ENCODE results near the gene OXCT2. TPM values are rescaled to one million over a fixed set of nuclear protein-coding genes. Genes with fewer than 3 reads are reported as not detected.

OXCT2 gene
- total RNA-seq, 1 donor from 2014 or later, result 0.43 TPM

DNA sequence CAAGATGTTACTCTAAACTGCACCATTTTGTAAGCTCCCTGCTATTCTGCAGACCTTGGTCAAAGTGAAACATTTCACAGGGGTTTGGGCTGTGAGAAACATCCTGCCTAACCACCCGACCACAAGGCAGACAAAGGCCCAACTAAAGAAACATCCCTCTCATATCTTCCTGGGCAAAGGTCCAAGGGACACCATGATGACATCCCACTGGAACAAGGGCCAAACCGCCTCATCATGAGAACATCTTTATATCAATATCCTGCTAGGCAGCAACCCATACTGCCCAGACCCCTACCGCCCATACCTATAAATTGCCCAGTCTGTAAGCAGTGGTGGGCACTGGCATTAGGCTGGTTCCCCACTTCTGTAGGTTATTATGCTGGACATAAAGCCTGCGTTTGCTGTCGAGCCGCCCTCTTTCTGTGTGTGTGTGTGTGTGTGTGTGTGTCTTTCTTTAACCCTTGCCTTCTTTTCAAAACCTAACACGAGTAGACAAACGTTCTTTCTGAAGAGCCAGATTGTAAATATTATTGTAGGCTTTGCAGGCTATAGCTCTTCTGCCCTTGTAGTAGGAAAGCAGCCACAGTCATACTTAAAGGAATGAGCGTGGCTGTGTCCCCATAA lies 33.5 kb downstream of the OXCT2 start:
- intact Hi-C loops (cut with DNase I), result no loop called here
- no peak for DNase-seq
- H3K36me3 ChIP-seq, result peaks cover 23% of the 10 kb centered on the region
- H3K4me3 ChIP-seq, result no peak overlapping the region
- no peak overlapping the region for H3K27ac ChIP-seq
- no peak for TF ChIP-seq CTCF (IDR thresholded peaks at IDR 0.05)
- peaks cover 29% of the 10 kb centered on the region for H3K27me3 ChIP-seq
- H3K9me3 ChIP-seq, result no peaks in the 10 kb centered on the region
- peaks cover 12% of the 10 kb centered on the region for H3K4me1 ChIP-seq
- ATAC-seq, result no peak

GRCh38 chr1:39735731-39736130 lies 35.4 kb downstream of the OXCT2 start:
- peaks cover 12% of the 10 kb centered on the region for H3K4me1 ChIP-seq
- H3K9me3 ChIP-seq, result no peaks in the 10 kb centered on the region
- H3K27me3 ChIP-seq, result peaks cover 29% of the 10 kb centered on the region
- ATAC-seq (no peak), DNase-seq (no peak)
- no peak overlapping the region for H3K4me3 ChIP-seq
- no peak for TF ChIP-seq CTCF (IDR thresholded peaks at IDR 0.05)
- H3K36me3 ChIP-seq, result peaks cover 6% of the 10 kb centered on the region
- no peak overlapping the region for H3K27ac ChIP-seq
- intact Hi-C loops (cut with DNase I), result no loop called here

- no peak for ATAC-seq
- intact Hi-C loops (cut with DNase I), result no loop called here
- peaks cover 35% of the 10 kb centered on the region for H3K27me3 ChIP-seq
Measured at GRCh38 chr1:39733161-39733560, 38.0 kb downstream of the OXCT2 start.

DNA sequence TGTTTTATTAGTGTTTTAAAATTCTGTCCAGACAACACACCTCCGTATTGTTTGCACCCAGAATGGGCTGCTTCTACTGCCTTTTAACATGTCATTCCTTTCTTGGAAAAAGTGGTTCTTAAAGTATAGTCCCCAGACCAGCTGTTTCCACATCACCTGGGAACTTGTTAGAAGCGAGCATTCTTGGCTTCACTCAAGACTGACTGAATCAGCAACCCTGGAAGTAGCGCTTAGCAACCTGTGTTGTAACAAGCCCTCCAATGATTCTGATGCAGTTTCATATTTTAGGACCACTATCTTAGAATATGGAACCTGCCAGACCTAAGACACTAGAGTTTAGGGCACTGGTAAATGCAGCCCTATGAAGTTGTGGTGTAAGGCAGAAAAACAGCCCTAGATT lies 38.4 kb downstream of the OXCT2 start:
- ATAC-seq, result no peak
- TF ChIP-seq CTCF (IDR thresholded peaks at IDR 0.05), result no peak

More at GRCh38 chr1:39733161-39733560, 38.0 kb downstream of the OXCT2 start:
- TF ChIP-seq CTCF (IDR thresholded peaks at IDR 0.05), result no peak
- no peak for DNase-seq
- Histone ChIP-seq H3K9me3 (no peaks in the 10 kb centered on the region), H3K4me1 (no peaks in the 10 kb centered on the region), H3K27ac (no peak overlapping the region), H3K4me3 (no peak overlapping the region), H3K36me3 (no peaks in the 10 kb centered on the region)

GRCh38 chr1:39729842-39730241 lies 41.3 kb downstream of the OXCT2 start:
- Histone ChIP-seq H3K36me3 (no peaks in the 10 kb centered on the region), H3K27ac (no peak overlapping the region), H3K4me1 (no peaks in the 10 kb centered on the region), H3K9me3 (no peaks in the 10 kb centered on the region), H3K27me3 (peaks cover 38% of the 10 kb centered on the region), H3K4me3 (no peak overlapping the region)
- ATAC-seq (no peak), DNase-seq (no peak)
- TF ChIP-seq CTCF (IDR thresholded peaks at IDR 0.05), result no peak
- intact Hi-C loops (cut with DNase I), result loop anchor here (10.0 kb wide), 1 partner anchor 125 kb away; no protein-coding TSS in a partner anchor

More for the DNA sequence above, 38.4 kb downstream of the OXCT2 start:
- Histone ChIP-seq H3K4me1 (no peaks in the 10 kb centered on the region), H3K4me3 (no peak overlapping the region), H3K9me3 (no peaks in the 10 kb centered on the region), H3K27ac (no peak overlapping the region), H3K36me3 (no peaks in the 10 kb centered on the region), H3K27me3 (peaks cover 40% of the 10 kb centered on the region)
- DNase-seq, result no peak
- intact Hi-C loops (cut with DNase I), result no loop called here

All from upper lobe of right lung (tissue), 1 donor.